HCT116 (cell line): ENCODE results near the gene AMOTL2.

ENCODE experiments used
- EZH2phosphoT487 ChIP-seq: fragments of 200-600 bp; IDR thresholded peaks from 2 replicates; pipeline ENCODE4 v1.6.1; 2018; ENCODE audit warnings: antibody characterized with exemption, borderline replicate concordance
- JUND ChIP-seq: IDR thresholded peaks from 2 replicates; pipeline ENCODE4 v1.6.1; 2012
- RAD21 ChIP-seq: IDR thresholded peaks from 2 replicates; pipeline ENCODE4 v1.6.1; 2012; ENCODE audit warnings: low read depth, mild to moderate bottlenecking
- ZNF274 ChIP-seq: fragments of 200-500 bp; sonication (Bioruptor generic); IDR thresholded peaks from 2 replicates; pipeline ENCODE4 v1.6.1; 2014; ENCODE audit warnings: mild to moderate bottlenecking, low read depth, low read length, inconsistent platforms
- TF ChIP-seq, protein P1 (sequence below), 3 experiments: fragments of 200-600 bp in 1 of 3; sonication (generic) in 1 of 3; IDR thresholded peaks in 2 of 3; conservative IDR thresholded peaks in 1 of 3; 2 replicates each; pipeline ENCODE4 v1.5.1; 2012 to 2017; ENCODE audit warnings: low read depth in 2 of 3, low read length in 2 of 3, antibody characterized with exemption in 1 of 3, borderline replicate concordance in 1 of 3, control low read depth in 1 of 3, mild to moderate bottlenecking in 1 of 3, mixed read lengths in 1 of 3, mixed run types in 1 of 3, moderate library complexity in 1 of 3; ENCODE audit not compliant: insufficient read depth in 1 of 3

GRCh38 chr3:134406331-134407238 is 32.3 kb upstream of the AMOTL2 start:
- TF ChIP-seq JUND (no peak), EZH2phosphoT487 (no peak), RAD21 (no peak), ZNF274 (no peak)
- TF ChIP-seq, protein P1, sequence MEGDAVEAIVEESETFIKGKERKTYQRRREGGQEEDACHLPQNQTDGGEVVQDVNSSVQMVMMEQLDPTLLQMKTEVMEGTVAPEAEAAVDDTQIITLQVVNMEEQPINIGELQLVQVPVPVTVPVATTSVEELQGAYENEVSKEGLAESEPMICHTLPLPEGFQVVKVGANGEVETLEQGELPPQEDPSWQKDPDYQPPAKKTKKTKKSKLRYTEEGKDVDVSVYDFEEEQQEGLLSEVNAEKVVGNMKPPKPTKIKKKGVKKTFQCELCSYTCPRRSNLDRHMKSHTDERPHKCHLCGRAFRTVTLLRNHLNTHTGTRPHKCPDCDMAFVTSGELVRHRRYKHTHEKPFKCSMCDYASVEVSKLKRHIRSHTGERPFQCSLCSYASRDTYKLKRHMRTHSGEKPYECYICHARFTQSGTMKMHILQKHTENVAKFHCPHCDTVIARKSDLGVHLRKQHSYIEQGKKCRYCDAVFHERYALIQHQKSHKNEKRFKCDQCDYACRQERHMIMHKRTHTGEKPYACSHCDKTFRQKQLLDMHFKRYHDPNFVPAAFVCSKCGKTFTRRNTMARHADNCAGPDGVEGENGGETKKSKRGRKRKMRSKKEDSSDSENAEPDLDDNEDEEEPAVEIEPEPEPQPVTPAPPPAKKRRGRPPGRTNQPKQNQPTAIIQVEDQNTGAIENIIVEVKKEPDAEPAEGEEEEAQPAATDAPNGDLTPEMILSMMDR (IDR thresholded peaks at IDR 0.05 in 2 of 3, conservative IDR thresholded peaks at IDR 0.05 in 1 of 3; ENCODE audit: borderline replicate concordance in 1 of 3, insufficient read depth in 1 of 3, low read depth in 2 of 3, low read length in 2 of 3) = no peak
